GM18861 (cell line): Measurements from ENCODE around the gene MPDU1.
"Not testable (repeated sequence)": the region's sequence is repeated elsewhere in the genome, so short reads cannot be mapped to it uniquely, and the experiment has no call there.

Experiments used
- ATAC-seq: cut with Tn5 transposase; IDR thresholded peaks from one replicate; pipeline ENCODE4 v1.9.1; 2021; ENCODE audit not compliant: unreplicated experiment

Gene MPDU1

GRCh38 chr17:7614425-7615264 lies 31.0 kb downstream of the MPDU1 start, which contains the start of gene FXR2:
TSS of gene FXR2 (minus strand) at chr17:7614897. CDS start at chr17:7614532, 365 bp downstream.
- peak; percentile 86 for ATAC-seq

- ATAC-seq: no peak
Observed at GRCh38 chr17:7615265-7615747, 31.7 kb downstream of the MPDU1 start.

GRCh38 chr17:7618608-7619007 lies 35.0 kb downstream of the MPDU1 start:
- ATAC-seq: no peak

GRCh38 chr17:7620835-7621234 lies 37.2 kb downstream of the MPDU1 start:
- ATAC-seq: no peak

GRCh38 chr17:7623661-7624060 lies 40.0 kb downstream of the MPDU1 start:
- ATAC-seq: no peak

- not testable (repeated sequence) for ATAC-seq
Observed at GRCh38 chr17:7625749-7626148, 42.1 kb downstream of the MPDU1 start.

- ATAC-seq: no peak
Observed at GRCh38 chr17:7626307-7626706, 42.7 kb downstream of the MPDU1 start.

GRCh38 chr17:7626956-7627249 lies 43.3 kb downstream of the MPDU1 start:
- no peak for ATAC-seq

GRCh38 chr17:7627250-7628121 lies 43.8 kb downstream of the MPDU1 start, which contains the start of gene SAT2:
TSS of gene SAT2 (minus strand) at chr17:7627821. CDS start at chr17:7627635, 186 bp downstream.
- ATAC-seq: peak; percentile 75

- ATAC-seq: no peak
Observed at GRCh38 chr17:7629939-7630571, 46.4 kb downstream of the MPDU1 start, which contains the start of gene SHBG. TSS of gene SHBG (plus strand) at chr17:7630135. CDS start at chr17:7630173, 38 bp downstream.

- no peak for ATAC-seq
Observed at GRCh38 chr17:7631398-7632380, 48.0 kb downstream of the MPDU1 start.

GRCh38 chr17:7632492-7632894 lies 48.8 kb downstream of the MPDU1 start:
- ATAC-seq: no peak

- ATAC-seq: no peak
Observed at GRCh38 chr17:7633093-7633492, 49.4 kb downstream of the MPDU1 start.

GRCh38 chr17:7634384-7634783 lies 50.7 kb downstream of the MPDU1 start:
- ATAC-seq: no peak

- no peak for ATAC-seq
Observed at GRCh38 chr17:7636163-7636562, 52.5 kb downstream of the MPDU1 start.
